ENCODE measurements around the gene IL24. TPM values are rescaled to one million over a fixed set of nuclear protein-coding genes. Genes with fewer than 3 reads are reported as not detected.
"Not testable (repeated sequence)": the region's sequence is repeated elsewhere in the genome, so short reads cannot be mapped to it uniquely, and the experiment has no call there.

Gene IL24
- total RNA-seq, 1 experiment from 2014 or later = not detected

GRCh38 chr1:206916000-206916709 lies 18.9 kb downstream of the IL24 start:
- DNase-seq (ENCODE audit: low read depth) = no peak
- in situ Hi-C loops (cut with HindIII; ENCODE audit: low pct_unique_long_range_greater_than_20kb, low sequenced_read_pairs) = no loop called here

GRCh38 chr1:206918076-206918475 lies 20.8 kb downstream of the IL24 start:
- in situ Hi-C loops (cut with HindIII; ENCODE audit: low pct_unique_long_range_greater_than_20kb, low sequenced_read_pairs) = no loop called here
- DNase-seq (ENCODE audit: low read depth) = no peak

GRCh38 chr1:206921772-206922265 lies 24.6 kb downstream of the IL24 start, which contains the start of gene FCMR:
TSS of gene FCMR (minus strand) at chr1:206921941. CDS start at chr1:206921854, 87 bp downstream.
- in situ Hi-C loops (cut with HindIII; ENCODE audit: low pct_unique_long_range_greater_than_20kb, low sequenced_read_pairs) = no loop called here

GRCh38 chr1:206922524-206922923 lies 25.3 kb downstream of the IL24 start:
- in situ Hi-C loops (cut with HindIII; ENCODE audit: low pct_unique_long_range_greater_than_20kb, low sequenced_read_pairs) = no loop called here
- no peak for DNase-seq (ENCODE audit: low read depth)

More at GRCh38 chr1:206921772-206922265, 24.6 kb downstream of the IL24 start, which contains the start of gene FCMR:
- no peak for DNase-seq (ENCODE audit: low read depth)

GRCh38 chr1:206923009-206923960 lies 26.0 kb downstream of the IL24 start:
- in situ Hi-C loops (cut with HindIII; ENCODE audit: low pct_unique_long_range_greater_than_20kb, low sequenced_read_pairs) = no loop called here
- DNase-seq (ENCODE audit: low read depth) = no peak

- in situ Hi-C loops (cut with HindIII; ENCODE audit: low pct_unique_long_range_greater_than_20kb, low sequenced_read_pairs); DNase-seq (ENCODE audit: low read depth): not testable (repeated sequence)
Observed at GRCh38 chr1:206923961-206924557, 26.8 kb downstream of the IL24 start.

- in situ Hi-C loops (cut with HindIII; ENCODE audit: low pct_unique_long_range_greater_than_20kb, low sequenced_read_pairs) = no loop called here
- no peak for DNase-seq (ENCODE audit: low read depth)
Observed at GRCh38 chr1:206924592-206925105, 27.4 kb downstream of the IL24 start.

GRCh38 chr1:206925106-206925736 lies 28.0 kb downstream of the IL24 start:
- in situ Hi-C loops (cut with HindIII; ENCODE audit: low pct_unique_long_range_greater_than_20kb, low sequenced_read_pairs) = no loop called here
- no peak for DNase-seq (ENCODE audit: low read depth)

GRCh38 chr1:206926286-206926685 lies 29.0 kb downstream of the IL24 start:
- no peak for DNase-seq (ENCODE audit: low read depth)
- in situ Hi-C loops (cut with HindIII; ENCODE audit: low pct_unique_long_range_greater_than_20kb, low sequenced_read_pairs) = no loop called here

GRCh38 chr1:206929524-206929923 lies 32.3 kb downstream of the IL24 start:
- in situ Hi-C loops (cut with HindIII; ENCODE audit: low pct_unique_long_range_greater_than_20kb, low sequenced_read_pairs) = no loop called here
- DNase-seq (ENCODE audit: low read depth) = no peak

GRCh38 chr1:206930210-206930798 lies 33.1 kb downstream of the IL24 start:
- DNase-seq (ENCODE audit: low read depth) = no peak
- in situ Hi-C loops (cut with HindIII; ENCODE audit: low pct_unique_long_range_greater_than_20kb, low sequenced_read_pairs) = no loop called here

GRCh38 chr1:206931709-206932108 lies 34.5 kb downstream of the IL24 start:
- no peak for DNase-seq (ENCODE audit: low read depth)
- in situ Hi-C loops (cut with HindIII; ENCODE audit: low pct_unique_long_range_greater_than_20kb, low sequenced_read_pairs) = no loop called here

- DNase-seq (ENCODE audit: low read depth) = no peak
Observed at GRCh38 chr1:206932177-206932576, 34.9 kb downstream of the IL24 start.

GRCh38 chr1:206933333-206933945 lies 36.2 kb downstream of the IL24 start:
- no peak for DNase-seq (ENCODE audit: low read depth)
- in situ Hi-C loops (cut with HindIII; ENCODE audit: low pct_unique_long_range_greater_than_20kb, low sequenced_read_pairs) = no loop called here

More at GRCh38 chr1:206932177-206932576, 34.9 kb downstream of the IL24 start:
- in situ Hi-C loops (cut with HindIII; ENCODE audit: low pct_unique_long_range_greater_than_20kb, low sequenced_read_pairs) = no loop called here

GRCh38 chr1:206935491-206936067 lies 38.3 kb downstream of the IL24 start:
- in situ Hi-C loops (cut with HindIII; ENCODE audit: low pct_unique_long_range_greater_than_20kb, low sequenced_read_pairs) = no loop called here
- no peak for DNase-seq (ENCODE audit: low read depth)

GRCh38 chr1:206937425-206937824 lies 40.2 kb downstream of the IL24 start:
- no peak for DNase-seq (ENCODE audit: low read depth)
- in situ Hi-C loops (cut with HindIII; ENCODE audit: low pct_unique_long_range_greater_than_20kb, low sequenced_read_pairs) = no loop called here

GRCh38 chr1:206939131-206939530 lies 41.9 kb downstream of the IL24 start:
- no peak for DNase-seq (ENCODE audit: low read depth)
- in situ Hi-C loops (cut with HindIII; ENCODE audit: low pct_unique_long_range_greater_than_20kb, low sequenced_read_pairs) = no loop called here
